GM04503 (cell line): Measurements from ENCODE around the gene RGS6.

Source experiments
- DNase-seq: peaks from one replicate; pipeline ENCODE4 v3.0.0-alpha.2; 2012; ENCODE audit warnings: low read depth

RGS6 gene

DNA sequence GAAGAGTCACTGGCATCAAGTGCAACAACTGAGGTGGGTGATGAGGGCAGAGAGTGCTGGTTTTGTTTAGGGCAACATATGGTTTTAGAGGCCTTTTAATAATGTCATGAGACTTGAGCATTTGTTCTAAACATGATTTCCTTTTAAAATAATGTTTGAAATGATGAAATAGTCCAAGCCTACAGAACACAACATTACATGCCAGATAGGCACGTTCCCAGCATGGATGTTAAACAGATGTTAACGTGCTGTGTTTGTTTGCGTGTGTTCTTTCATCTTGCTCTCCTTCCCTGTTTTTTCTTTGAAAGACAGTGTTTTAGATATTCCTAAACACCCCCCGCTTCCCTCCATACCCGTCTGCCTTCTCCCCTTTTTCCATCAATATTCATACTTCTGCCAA, 82.3 kb downstream of the RGS6 start:
- DNase-seq, result no peak

GRCh38 chr14:72017290-72017689, 85.1 kb downstream of the RGS6 start:
- no peak for DNase-seq

DNA sequence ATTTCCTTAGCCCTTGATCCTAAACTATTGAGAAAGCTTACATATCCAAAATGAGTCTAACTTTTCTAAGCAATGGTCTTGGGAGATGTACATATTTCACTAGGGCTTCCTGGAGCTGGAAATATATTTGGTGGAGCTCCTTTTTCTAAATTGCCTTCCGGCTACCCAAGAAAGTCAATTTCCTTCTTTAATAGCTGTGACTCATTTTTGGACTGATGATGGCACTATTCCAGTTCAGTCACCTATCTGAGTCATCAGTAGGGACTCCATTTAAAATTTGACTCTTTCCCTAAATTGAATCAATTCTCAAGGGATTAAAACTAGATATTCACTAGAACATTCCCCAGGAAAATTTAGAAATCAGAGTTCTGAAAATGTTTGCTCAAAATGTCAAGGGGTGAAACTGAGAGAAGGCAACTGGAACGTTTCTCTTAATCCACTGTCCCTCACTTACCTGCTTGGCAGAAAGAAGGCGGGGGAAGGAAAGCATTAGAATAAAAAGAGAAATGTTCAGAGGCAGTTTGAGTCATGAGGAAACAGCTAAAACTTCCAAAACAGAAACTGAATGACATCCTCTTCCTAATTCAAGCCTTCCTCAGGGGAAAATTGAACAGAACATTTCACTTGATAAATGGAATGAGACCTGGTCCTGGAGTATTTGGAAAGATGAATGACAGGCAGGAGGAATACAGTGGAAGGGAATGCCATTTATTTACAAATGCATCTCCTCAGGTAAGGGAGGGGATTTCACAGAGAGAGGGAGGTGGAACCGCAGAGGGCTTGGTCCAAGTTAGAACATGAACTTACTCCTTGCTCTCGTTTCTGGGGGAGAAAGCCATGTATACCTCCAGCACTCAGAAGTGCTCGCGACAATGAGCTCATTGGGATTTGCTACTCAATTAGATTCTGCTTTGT, 91.2 kb downstream of the RGS6 start:
- no peak for DNase-seq

DNA sequence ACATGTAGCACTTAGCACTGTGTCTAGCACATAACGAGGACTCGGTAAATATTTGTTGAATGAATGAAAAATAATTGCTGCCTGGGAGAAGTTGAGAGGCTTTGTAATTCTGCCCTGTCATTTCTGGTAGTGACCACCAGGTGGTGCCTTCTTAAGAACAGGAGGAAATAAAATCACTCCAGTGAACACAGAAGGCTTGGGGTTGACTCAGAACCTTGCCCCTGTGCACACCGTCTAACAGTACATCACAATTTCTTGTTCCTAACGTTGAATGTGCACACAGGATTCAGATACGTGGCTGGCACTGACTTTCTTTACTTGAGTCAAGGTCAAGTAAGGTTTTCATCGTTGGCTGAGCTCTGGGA, 91.8 kb downstream of the RGS6 start:
- DNase-seq, result no peak

GRCh38 chr14:72024504-72024903, 92.3 kb downstream of the RGS6 start:
- no peak for DNase-seq

DNA sequence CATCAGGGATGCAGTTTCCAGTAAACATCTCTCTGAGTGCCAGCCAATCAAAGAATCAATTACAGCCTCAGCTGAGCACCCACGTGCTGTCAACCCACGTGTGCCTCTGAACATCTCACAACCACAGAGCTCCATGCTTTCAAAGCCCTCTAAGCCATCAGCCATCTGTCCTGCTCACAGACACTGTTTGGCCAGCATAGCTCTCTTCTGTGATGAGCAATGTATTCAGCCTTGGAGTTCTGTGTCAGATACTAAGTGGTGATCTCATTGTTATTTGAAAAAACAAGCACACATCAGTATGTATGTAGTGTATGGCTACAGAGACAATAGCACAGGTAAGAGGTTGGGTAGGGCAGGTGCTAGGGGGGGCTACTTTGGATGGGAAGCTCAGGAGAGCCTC, 94.3 kb downstream of the RGS6 start:
- DNase-seq, result no peak

DNA sequence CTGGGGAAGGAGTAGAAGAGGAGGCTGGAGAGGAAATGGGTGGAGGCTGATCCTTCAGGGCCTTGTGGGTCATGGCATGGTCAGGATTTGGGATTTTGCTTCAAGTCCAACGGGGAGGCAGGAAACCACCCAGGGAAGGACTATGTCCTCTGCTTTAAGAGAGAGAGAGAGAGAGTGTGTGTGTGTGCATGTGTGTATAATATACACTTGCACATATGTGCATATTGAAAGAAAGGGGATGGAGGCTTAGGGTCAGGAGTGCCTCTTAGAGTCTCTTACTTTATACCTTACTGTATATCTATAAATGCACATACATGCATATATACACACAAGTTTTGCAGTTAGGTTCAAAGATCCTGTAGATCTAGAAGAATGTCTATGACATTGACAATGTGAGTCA, 94.8 kb downstream of the RGS6 start:
- DNase-seq, result no peak

- no peak for DNase-seq
Observed at GRCh38 chr14:72033365-72033764, 101.1 kb downstream of the RGS6 start.

GRCh38 chr14:72040528-72040927, 108.3 kb downstream of the RGS6 start:
- DNase-seq, result no peak

DNA sequence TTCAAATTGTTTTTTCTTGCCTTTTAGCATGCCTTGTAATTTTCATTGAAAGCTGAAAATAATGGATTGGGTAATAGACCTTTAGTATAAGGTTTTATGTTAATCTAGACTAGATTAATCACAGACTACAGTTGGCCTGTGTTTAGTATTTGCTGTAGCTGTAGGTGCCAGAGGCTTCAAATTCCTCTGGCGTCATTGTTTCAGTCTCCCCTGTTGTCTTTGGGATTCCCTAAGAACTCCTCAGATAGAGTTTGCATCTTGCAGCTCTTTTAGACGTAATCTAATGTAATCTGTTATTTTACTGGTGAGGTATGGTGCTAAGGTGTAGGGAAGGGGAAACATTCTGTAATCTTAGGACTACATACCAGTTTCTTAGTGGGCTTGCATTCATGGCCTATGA, 113.0 kb downstream of the RGS6 start:
- no peak for DNase-seq

- DNase-seq, result no peak
Observed at GRCh38 chr14:72045885-72046284, 113.7 kb downstream of the RGS6 start.

GRCh38 chr14:72049462-72049861, 117.2 kb downstream of the RGS6 start:
- DNase-seq, result no peak

GRCh38 chr14:72052356-72052755, 120.1 kb downstream of the RGS6 start:
- DNase-seq, result no peak

- no peak for DNase-seq
Observed at GRCh38 chr14:72053651-72054050, 121.4 kb downstream of the RGS6 start.

- DNase-seq, result no peak
Observed at GRCh38 chr14:72054911-72055310, 122.7 kb downstream of the RGS6 start.

DNA sequence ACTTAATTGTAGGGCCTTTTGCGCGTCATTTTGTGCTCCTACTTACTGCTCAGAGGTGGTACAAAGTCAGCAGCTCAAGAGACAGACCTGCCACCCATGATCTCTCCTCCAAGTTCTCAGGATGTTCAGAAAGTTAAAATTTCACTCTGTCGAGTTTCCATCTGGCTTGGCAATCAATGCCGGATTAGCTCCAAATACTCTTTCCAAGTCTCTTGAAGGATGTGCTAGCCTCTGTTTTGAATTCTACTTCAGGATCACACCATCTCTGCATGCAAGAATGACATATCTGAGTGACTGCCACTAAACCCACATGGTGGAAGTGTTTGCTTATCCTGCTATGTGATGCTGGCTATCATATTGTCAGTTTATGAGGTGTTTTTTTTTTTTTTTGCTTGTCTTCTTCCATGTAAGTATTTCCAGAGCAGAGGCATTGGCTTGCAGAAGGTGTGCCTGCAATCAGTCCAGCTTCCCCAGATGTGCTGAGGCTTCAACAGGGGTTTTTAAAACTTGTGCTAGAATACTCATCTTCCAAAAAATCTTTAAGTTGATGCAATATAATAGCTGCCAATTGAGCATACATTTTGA, 125.6 kb downstream of the RGS6 start:
- DNase-seq, result no peak

- DNase-seq, result no peak
Observed at GRCh38 chr14:72060460-72060859, 128.2 kb downstream of the RGS6 start.

DNA sequence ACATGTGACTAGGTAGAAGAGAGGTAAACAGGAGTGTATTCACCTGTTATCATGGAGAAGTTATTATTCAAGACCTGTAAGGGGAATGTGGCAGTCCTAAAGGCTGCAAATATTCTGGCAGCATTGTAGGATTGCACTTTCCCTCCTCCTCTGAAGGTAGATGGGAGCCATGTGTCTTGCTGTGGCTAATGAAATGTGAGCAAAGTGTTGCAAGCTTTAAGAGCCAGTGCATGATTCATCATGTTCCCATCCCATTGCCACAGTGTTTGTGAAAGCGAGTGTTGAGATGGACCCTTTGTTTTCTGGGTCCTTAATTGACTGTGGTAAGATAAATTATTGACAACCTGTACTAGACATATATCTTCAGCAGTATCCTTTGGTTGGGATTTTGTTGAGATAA, 128.7 kb downstream of the RGS6 start:
- no peak for DNase-seq

- DNase-seq, result no peak
Observed at GRCh38 chr14:72061718-72062117, 129.5 kb downstream of the RGS6 start.

DNA sequence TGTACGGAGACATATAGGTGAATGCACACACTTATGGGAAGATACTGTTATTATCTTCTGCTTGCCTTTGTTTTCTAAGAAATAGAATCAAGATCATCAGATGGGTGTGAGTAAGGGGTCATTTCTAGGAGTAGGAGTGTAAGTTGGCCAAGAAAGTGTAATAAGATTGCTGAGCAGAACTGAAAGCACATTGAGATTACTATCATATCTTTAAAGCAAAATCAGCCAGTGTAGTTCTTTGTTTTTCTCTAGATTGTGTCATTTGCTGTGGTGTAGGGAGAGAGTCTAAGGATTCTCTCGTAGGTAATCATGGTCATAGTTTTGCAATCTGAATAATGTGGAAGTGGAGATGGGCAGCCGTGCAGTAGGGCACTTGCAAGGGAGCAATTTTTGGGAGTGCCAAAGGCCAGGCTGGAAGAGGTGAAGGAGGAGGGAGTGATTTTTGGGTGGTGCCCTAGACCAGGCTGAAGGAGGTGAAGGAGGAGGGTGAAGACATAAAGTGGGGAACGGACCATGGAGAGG, 131.6 kb downstream of the RGS6 start:
- DNase-seq, result no peak

- DNase-seq, result no peak
Observed at GRCh38 chr14:72064501-72064900, 132.3 kb downstream of the RGS6 start.

- no peak for DNase-seq
Observed at GRCh38 chr14:72070458-72070857, 138.2 kb downstream of the RGS6 start.

DNA sequence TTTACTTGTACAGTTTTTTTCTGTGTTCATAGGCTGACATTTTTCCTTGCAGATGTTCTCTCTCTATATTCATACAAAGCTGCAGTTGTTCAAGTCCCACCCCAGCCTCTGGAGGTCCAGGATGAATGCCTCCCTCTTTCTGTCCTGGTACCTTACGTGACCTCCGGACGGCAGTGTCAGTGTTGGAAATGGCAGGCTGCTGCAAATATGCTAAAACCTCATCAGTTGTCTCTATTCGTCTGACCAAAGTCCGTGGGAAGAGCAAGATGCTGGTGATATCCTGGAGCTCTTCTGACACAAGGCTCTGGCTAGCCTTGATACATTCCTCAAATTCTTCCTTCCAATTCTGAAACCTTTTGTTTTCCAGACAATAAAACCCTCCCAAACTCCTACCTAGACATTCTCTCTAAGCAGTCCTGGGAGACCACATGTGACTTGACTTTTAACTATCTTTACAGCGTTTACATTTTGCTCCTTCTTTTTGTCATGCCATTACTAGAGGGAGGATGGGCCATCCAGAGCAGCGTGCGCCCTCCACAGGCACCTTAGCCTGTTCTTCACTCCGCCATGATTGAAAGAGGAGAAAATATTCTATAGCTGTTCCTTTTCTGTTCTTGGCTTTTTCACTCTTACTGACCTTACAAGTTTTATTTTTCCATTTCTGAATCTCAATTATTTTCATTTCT, 143.6 kb downstream of the RGS6 start:
- no peak for DNase-seq
